Mucosa of stomach (tissue), 1 donor: Measurements from ENCODE around the gene XDH.

Experiments
- H3K27me3 ChIP-seq: one replicate; pipeline ENCODE4 v1.7.0; 2013; ENCODE audit warnings: mild to moderate bottlenecking, low read length; ENCODE audit not compliant: control insufficient read depth, insufficient read depth
- H3K36me3 ChIP-seq: one replicate; pipeline ENCODE4 v1.7.0; 2013; ENCODE audit warnings: low read length; ENCODE audit not compliant: control insufficient read depth, insufficient read depth
- H3K4me1 ChIP-seq: one replicate; pipeline ENCODE4 v1.7.0; 2013; ENCODE audit warnings: mild to moderate bottlenecking, low read length; ENCODE audit not compliant: control insufficient read depth, insufficient read depth
- H3K4me3 ChIP-seq: one replicate; pipeline ENCODE4 v1.7.0; 2013; ENCODE audit warnings: low read length
- H3K9ac ChIP-seq: one replicate; pipeline ENCODE4 v1.7.0; 2013; ENCODE audit warnings: mild to moderate bottlenecking, low read length, moderate library complexity
- H3K9me3 ChIP-seq: one replicate; pipeline ENCODE4 v1.7.0; 2013; ENCODE audit warnings: mild to moderate bottlenecking, low read length, moderate library complexity; ENCODE audit not compliant: control insufficient read depth
- donor health status: Pancreatic carcinoma.

The XDH gene

GRCh38 chr2:31421634-31422033 lies 7.1 kb upstream of the XDH start:
- Histone ChIP-seq H3K9me3 (no peaks in the 10 kb centered on the region), H3K4me3 (no peak overlapping the region), H3K27me3 (no peaks in the 10 kb centered on the region), H3K4me1 (no peaks in the 10 kb centered on the region), H3K9ac (no peak overlapping the region), H3K36me3 (no peaks in the 10 kb centered on the region)

GRCh38 chr2:31420936-31421335 lies 6.4 kb upstream of the XDH start:
- peaks cover 3% of the 10 kb centered on the region for H3K4me1 ChIP-seq
- H3K9me3 ChIP-seq: no peaks in the 10 kb centered on the region
- H3K27me3 ChIP-seq: no peaks in the 10 kb centered on the region
- no peak overlapping the region for H3K9ac ChIP-seq
- no peak overlapping the region for H3K4me3 ChIP-seq
- H3K36me3 ChIP-seq: no peaks in the 10 kb centered on the region

GRCh38 chr2:31419386-31419785 lies 4.8 kb upstream of the XDH start:
- Histone ChIP-seq H3K9ac (no peak overlapping the region), H3K4me3 (no peak overlapping the region), H3K27me3 (no peaks in the 10 kb centered on the region), H3K9me3 (no peaks in the 10 kb centered on the region), H3K36me3 (no peaks in the 10 kb centered on the region), H3K4me1 (peaks cover 15% of the 10 kb centered on the region)

- Histone ChIP-seq H3K4me1 (peaks cover 19% of the 10 kb centered on the region), H3K4me3 (no peak overlapping the region), H3K27me3 (no peaks in the 10 kb centered on the region), H3K9ac (no peak overlapping the region), H3K9me3 (no peaks in the 10 kb centered on the region), H3K36me3 (no peaks in the 10 kb centered on the region)
These were observed 879 bp upstream of the XDH start for GRCh38 chr2:31415421-31415820.

GRCh38 chr2:31413862-31414550 lies 536 bp downstream of the XDH start:
- Histone ChIP-seq H3K4me1 (peaks cover 19% of the 10 kb centered on the region), H3K4me3 (peak overlapping the region; percentile 39), H3K9ac (peak overlapping the region; percentile 52), H3K9me3 (no peaks in the 10 kb centered on the region), H3K27me3 (no peaks in the 10 kb centered on the region), H3K36me3 (no peaks in the 10 kb centered on the region)

GRCh38 chr2:31413025-31413424 lies 1.5 kb downstream of the XDH start:
- no peak overlapping the region for H3K4me3 ChIP-seq
- H3K36me3 ChIP-seq: no peaks in the 10 kb centered on the region
- H3K27me3 ChIP-seq: no peaks in the 10 kb centered on the region
- H3K9me3 ChIP-seq: no peaks in the 10 kb centered on the region
- peaks cover 19% of the 10 kb centered on the region for H3K4me1 ChIP-seq
- H3K9ac ChIP-seq: no peak overlapping the region

GRCh38 chr2:31411771-31412170 lies 2.8 kb downstream of the XDH start:
- no peaks in the 10 kb centered on the region for H3K36me3 ChIP-seq
- peaks cover 19% of the 10 kb centered on the region for H3K4me1 ChIP-seq
- no peak overlapping the region for H3K4me3 ChIP-seq
- no peak overlapping the region for H3K9ac ChIP-seq
- H3K9me3 ChIP-seq: no peaks in the 10 kb centered on the region
- no peaks in the 10 kb centered on the region for H3K27me3 ChIP-seq

GRCh38 chr2:31406593-31407385 lies 7.8 kb downstream of the XDH start:
- H3K9me3 ChIP-seq: no peaks in the 10 kb centered on the region
- H3K4me3 ChIP-seq: no peak overlapping the region

GRCh38 chr2:31404827-31405226 lies 9.7 kb downstream of the XDH start:
- Histone ChIP-seq H3K9me3 (no peaks in the 10 kb centered on the region), H3K36me3 (no peaks in the 10 kb centered on the region), H3K27me3 (no peaks in the 10 kb centered on the region), H3K9ac (no peak overlapping the region), H3K4me1 (no peaks in the 10 kb centered on the region), H3K4me3 (no peak overlapping the region)

More at GRCh38 chr2:31406593-31407385, 7.8 kb downstream of the XDH start:
- Histone ChIP-seq H3K9ac (no peak overlapping the region), H3K4me1 (no peaks in the 10 kb centered on the region), H3K27me3 (no peaks in the 10 kb centered on the region), H3K36me3 (no peaks in the 10 kb centered on the region)

GRCh38 chr2:31404302-31404701 lies 10.2 kb downstream of the XDH start:
- H3K9ac ChIP-seq: no peak overlapping the region

GRCh38 chr2:31402388-31402787 lies 12.2 kb downstream of the XDH start:
- no peaks in the 10 kb centered on the region for H3K4me1 ChIP-seq
- H3K9ac ChIP-seq: no peak overlapping the region
- H3K4me3 ChIP-seq: no peak overlapping the region
- H3K36me3 ChIP-seq: no peaks in the 10 kb centered on the region
- no peaks in the 10 kb centered on the region for H3K9me3 ChIP-seq
- no peaks in the 10 kb centered on the region for H3K27me3 ChIP-seq

More at GRCh38 chr2:31404302-31404701, 10.2 kb downstream of the XDH start:
- no peaks in the 10 kb centered on the region for H3K9me3 ChIP-seq
- no peaks in the 10 kb centered on the region for H3K36me3 ChIP-seq
- H3K27me3 ChIP-seq: no peaks in the 10 kb centered on the region
- no peak overlapping the region for H3K4me3 ChIP-seq
- no peaks in the 10 kb centered on the region for H3K4me1 ChIP-seq

- H3K9ac ChIP-seq: no peak overlapping the region
- H3K4me3 ChIP-seq: no peak overlapping the region
- H3K4me1 ChIP-seq: no peaks in the 10 kb centered on the region
- H3K27me3 ChIP-seq: no peaks in the 10 kb centered on the region
- H3K9me3 ChIP-seq: no peaks in the 10 kb centered on the region
- no peaks in the 10 kb centered on the region for H3K36me3 ChIP-seq
These were observed 13.0 kb downstream of the XDH start for GRCh38 chr2:31401580-31401979.
